Stimulated activated CD4-positive, alpha-beta T cell treated with anti-CD3 and anti-CD28 coated beads, TNF-alpha, amount 100 ng/mL, for 1 hour (primary cell): ENCODE results near the gene KCNH2.

Source experiments
- DNase-seq, 3 donors: peaks; one replicate each; pipeline ENCODE4 v3.0.0-alpha.2; 2020; ENCODE audit warnings: low read depth in 3 of 3, low spot score in 1 of 3

The KCNH2 gene

DNA sequence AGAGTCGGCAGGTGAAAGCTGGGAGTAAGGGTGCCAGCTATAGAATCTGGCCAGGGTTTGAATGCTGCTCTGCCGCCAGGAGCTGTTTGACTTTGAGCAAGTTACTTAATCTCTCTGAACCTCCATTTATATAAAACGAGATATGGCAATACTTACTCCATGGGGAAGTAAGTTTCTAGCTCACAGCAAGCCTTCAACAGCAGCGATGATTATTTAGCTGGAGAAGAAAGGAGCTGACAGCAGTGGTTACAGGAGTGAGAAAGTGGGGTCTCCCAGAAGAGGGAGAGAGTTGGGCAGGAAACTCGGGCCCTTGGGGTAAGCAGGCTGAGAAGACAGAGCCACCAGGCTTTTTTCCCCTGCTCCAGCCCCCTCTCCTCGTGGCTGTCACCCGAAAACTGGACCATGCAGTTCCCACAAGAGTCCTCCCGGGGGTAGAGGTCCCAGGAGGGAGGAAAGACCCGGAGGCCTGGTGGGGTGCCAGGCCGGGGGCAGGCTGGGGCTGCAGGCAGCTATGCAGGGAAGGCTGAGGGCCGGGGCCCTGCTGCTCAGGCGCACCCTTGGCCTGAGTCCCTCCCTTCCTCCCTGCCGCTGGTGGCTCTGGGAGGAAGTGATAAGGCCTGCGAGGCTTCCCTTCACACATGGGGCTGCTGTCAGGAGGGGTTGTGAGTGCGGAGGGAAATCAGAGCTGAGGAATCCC is 16.2 kb upstream of the KCNH2 start:
- no peak for DNase-seq

DNA sequence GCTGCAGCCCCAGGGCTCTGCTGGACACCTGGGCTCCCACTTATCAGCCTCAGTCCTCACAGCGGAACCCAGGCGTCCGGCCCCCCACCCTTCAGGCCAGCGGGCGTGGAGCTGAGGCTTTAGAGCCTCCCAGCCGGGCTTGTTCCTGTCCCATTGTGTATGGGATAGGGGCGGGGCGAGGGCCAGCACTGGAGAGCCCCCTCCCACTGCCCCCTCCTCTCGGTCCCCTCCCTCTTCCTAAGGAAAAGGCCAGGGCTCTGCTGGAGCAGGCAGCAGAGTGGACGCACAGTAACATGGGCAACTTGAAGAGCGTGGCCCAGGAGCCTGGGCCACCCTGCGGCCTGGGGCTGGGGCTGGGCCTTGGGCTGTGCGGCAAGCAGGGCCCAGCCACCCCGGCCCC is 15.4 kb upstream of the KCNH2 start:
- DNase-seq: no peak

DNA sequence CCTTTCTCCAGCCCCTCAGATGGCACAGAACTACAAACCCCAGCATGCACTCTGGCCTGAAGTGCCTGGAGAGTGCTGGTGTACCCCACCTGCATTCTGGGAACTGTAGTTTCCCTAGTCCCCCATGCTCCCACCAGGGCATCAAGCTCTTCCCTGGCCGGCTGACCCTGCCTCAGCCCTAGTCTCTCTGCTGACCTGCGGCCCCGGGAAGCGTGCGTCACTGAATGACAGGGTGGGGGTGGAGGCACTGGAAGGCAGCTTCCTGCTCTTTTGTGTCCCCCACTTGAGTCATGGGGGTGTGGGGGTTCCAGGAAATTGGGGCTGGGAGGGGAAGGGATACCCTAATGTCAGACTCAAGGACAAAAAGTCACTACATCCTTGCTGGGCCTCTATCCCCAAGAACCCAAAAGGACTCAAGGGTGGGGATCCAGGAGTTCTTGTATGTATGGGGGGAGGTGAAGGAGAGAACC is 14.7 kb upstream of the KCNH2 start:
- no peak for DNase-seq

DNA sequence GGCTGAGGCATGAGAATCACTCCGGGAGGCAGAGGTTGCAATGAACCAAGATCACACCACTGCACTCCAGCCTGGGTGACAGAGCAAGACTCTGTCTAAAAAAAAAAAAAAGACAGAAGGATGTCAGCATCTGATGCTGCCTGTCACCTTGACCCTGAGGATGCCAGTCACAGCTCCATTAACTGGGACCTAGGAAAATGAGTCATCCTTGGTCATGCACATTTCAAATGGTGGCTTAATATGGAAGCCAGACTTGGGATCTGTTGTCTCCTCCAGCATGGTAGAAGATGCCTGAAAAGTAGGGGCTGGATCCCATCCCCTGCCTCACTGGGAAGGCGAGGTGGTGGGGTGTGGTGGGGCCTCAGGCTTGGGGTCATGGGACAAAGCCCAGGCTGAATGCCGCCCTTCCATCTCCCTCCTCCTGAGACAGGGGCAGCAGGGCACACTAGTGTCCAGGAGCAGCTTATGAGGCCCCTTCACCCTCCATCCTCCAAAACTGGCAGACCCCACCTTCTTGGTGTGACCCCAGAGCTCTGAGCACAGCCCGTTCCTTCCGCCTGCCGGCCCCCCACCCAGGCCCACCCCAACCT is 14.0 kb upstream of the KCNH2 start:
- DNase-seq: no peak

DNA sequence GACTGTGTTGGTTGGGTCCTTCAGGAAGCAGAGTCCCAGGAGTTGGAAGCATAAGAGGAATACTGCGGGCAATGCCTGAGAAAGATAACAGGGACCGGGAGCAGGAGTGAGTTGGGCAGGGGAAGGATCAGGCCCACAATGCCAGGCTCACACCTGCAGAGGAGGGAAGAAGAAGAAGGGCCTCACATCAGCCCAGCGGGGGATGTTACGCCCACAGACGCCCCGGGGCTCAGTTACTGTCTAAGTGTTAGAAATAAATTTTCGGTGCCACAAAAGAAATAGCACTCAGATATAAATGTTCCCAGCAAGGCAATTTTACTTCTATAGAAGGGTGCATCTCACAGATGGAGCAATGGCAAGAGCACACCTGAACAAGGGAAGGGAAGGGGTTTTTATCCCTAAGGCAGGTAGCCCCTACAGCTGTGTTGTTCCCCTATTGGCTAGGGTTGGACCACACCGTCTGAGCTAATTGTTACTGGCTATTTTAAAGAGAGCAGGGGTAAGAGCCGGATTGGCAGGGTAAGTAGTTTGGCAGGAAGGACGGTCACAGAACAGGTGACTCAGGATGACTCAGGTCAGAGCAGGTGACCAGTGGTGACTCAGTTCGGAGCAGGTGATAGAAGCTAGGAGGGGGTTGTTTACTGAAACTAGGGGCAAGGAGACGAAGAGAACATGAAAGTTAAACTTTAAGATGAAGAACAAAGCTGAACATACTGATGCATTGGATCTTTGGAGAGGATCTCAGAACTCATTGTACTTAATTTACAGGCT is 12.5 kb upstream of the KCNH2 start, which contains the start of gene NOS3:
Gene NOS3 (plus strand): TSS at position 602 of the 771 bp plus-strand sequence. CDS start 2,787 bp downstream, outside the sequence.
- no peak for DNase-seq

DNA sequence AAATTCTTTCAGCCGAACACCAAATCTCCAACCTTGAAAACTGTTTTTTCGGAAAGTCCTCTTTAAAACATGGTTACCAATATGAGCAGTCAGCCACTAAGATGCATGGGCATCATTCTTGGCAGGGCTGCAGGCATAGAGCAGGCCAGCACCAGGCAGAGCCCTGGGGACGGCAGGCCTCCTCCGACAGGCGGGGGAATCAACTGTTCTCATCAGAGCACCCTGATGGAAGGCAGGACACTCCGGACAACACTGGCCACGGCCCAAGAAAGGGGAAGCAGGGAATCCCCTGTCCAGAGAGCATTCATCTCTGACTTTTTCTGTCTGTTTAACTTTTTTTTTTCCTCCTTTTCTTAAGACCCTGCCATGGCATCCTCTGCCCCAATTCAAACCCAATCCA is 11.3 kb upstream of the KCNH2 start:
- DNase-seq: no peak

DNA sequence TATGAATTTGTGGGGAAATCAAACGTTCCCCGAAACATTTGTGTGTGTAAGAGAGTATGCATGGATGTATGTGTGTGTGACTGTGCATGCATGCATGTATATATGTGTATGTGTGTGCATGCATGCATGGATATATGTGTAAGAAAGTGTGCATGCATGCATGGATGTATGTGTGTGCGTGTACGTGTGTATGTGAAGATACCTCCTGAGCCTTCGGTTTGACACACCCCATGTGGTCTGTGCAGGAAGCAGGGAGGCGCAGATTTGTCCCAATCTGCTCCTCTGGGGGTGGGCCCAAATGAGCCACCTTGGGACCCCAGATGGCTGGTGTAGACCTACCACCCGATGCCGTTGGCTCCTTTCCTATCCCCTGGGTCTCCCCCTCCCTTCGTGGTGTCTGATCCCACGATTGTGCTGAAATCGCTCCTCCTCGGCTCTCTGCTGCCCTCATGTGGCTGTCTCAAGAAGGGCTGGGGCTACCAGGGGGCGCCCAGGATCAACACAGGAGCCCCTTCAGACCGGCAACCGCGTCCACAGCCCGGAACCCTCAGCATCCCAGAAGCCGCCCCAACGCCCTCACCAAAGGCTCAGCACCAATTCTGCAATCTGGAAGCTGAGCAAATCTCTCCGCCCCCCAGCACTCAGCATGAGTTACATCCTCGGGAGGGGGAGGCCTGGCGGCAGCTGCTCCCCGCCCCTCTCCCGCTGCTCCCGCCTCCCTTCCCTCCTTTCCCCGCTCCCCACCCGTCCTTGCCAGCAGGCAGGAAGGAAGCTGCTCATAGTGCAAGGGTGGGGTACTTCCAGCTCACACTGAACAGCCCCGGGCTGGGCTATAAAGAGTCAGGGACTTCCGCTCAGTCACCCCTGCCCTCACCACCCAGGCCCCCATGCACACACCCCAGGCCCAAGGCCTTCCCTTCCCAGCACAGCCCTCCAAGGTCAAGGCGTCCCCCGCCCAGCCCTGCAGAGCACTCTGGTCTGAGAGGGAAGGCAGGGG is 10.4 kb upstream of the KCNH2 start:
- peak in 2 of 3 donors; percentile 27 to 60 for DNase-seq

DNA sequence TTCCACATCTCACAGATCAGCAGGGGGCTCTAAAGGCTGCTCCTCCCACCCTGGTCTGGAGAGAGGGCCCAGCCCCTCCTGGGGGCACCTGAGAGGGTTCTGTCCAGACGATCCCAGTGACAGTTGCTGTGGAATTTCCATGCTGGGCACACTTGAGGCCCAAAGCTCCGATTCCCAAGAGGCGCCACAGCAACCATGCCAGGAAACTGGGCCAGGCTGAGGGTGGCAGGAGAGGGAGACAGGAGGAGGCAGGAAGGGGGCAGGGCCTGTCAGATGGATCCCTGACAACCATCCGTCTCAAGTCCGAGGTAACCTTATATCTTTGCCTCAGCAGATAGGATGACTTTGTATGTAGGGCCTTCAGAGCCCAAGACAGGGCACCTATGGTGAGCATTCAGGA is 8.4 kb upstream of the KCNH2 start:
- no peak for DNase-seq

DNA sequence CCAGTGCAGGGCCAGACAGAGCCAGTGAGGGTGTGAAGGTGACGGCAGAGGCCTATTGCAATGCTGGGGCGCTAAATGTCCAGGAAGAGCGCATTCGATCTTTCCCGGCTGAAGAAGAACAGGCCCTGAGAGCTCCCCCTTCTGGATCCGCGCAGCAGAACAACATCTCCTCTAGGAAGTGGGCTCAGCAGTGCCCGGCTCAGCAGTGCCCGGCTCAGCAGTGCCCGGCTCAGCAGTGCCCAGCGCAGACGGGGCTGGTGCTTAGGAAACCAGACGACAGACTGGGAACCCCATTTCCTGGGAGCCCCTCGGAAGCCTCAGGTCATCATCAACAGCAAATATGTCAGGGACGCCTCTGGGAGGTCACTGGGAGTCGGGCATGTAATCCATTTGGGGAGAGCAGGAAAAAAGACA is 8.0 kb upstream of the KCNH2 start:
- peak in 1 of 3 donors; percentile 51 for DNase-seq

DNA sequence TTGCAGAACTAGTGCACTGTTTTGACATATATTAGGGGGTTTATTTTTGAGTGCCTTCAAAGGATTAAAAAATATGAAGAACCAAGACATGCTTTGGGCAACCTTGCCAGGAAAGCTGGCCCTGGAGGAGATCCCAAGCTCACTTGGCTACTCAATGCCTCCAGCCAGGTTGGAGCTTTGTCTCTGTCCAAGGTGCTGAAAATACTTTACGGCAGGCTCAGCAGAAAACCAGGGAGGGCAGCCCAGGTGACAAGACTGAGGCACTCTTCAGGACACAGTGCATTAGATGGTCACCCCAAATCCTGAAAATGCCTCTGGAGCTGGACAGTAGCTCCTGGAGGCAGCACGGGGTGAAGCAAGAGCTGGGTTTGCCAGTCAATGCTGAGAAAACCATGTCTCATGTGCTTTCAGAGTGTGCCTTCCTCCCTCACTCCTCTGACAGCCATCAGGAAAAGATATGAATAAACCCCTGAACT is 5.8 kb upstream of the KCNH2 start:
- no peak for DNase-seq

DNA sequence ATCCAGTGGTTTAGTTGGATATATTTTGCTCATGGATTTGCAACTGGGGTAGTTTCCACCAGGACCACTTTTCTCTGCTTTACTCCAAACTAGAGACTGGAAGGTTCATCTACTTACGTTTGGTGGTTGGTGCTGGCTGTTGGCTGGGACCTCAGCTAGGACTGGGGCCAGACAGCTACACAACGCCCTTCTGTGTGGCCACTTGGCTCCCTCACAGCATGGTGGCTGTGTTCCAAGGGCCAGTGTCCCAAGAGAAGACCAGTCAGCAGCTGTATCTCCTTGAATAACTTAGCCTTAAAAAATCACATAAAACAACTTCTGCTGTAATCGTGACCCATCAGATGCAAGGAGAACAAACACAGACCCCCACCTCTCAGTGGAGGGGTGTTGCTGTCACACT is 4.2 kb upstream of the KCNH2 start:
- no peak for DNase-seq

DNA sequence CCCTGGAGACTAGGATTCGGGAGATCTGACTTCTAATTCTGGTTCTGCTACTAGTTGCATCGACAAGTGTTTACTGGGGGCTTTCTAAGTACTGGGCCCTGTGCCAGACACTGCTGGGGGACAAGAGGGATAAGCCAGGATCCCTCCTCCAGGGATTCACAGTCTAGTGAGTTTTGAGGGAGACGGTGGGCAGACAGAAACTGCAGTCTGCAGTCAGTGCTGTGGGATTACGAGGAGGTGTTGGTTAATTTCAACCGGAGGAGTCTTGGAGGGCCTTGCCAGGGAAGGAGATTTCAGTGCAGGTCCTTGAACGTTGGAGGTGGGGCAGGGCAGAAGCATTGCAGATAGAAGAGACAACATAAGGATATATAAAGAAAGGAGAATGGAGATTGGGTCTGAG is 3.5 kb upstream of the KCNH2 start:
- DNase-seq: no peak

DNA sequence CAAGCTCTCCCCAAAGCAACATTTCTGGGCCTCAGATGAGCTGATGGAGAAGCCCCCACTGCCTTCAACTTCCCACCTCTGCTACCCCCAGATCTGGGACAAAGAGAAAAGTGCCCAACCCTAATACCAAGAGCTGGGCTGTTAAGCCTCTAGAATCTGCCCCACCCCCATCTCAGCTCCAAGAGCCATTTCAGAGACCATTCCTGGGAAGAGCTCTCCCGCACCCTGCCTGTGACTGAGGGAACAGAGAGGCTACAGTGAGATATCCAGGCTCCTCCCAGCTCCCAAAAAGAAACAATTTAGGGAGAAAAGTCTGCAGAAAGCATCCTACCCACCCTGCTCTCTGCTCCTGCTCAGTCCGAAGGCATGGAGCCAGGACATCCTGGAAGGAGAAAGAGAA is 2.5 kb upstream of the KCNH2 start:
- no peak for DNase-seq

DNA sequence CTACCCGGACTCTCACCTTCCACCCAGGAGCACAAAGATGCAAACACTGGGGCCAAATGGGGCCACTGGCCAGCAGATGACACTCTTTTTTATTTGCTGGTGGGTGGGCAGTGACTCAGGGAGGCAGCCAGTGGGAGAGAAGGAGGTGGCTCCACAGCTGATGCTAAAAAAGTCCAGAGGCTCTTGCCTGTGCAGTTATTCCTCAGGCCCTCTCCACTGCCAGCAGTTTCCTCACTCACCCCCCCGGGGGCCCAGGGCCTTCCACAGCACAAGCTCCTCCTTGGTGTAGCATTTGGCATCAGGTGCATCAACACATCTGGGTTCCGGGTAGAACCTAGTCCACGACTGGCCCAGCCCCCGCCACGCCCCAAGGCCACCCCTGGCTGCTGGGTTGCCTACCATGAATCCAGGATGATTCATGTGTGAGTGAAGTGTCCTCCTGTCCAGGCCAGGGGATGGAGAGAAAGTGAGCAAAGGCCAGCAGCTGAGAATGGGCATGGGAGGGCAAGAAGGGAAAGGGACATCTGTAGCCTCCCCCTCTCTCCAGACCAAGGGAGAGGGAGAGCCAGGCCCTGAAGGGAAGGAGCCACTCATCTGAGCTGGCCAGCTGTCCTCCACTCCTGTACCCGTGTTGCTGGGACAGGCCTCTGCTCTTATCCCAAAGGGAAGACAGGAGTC is 1.7 kb upstream of the KCNH2 start:
- DNase-seq: no peak

DNA sequence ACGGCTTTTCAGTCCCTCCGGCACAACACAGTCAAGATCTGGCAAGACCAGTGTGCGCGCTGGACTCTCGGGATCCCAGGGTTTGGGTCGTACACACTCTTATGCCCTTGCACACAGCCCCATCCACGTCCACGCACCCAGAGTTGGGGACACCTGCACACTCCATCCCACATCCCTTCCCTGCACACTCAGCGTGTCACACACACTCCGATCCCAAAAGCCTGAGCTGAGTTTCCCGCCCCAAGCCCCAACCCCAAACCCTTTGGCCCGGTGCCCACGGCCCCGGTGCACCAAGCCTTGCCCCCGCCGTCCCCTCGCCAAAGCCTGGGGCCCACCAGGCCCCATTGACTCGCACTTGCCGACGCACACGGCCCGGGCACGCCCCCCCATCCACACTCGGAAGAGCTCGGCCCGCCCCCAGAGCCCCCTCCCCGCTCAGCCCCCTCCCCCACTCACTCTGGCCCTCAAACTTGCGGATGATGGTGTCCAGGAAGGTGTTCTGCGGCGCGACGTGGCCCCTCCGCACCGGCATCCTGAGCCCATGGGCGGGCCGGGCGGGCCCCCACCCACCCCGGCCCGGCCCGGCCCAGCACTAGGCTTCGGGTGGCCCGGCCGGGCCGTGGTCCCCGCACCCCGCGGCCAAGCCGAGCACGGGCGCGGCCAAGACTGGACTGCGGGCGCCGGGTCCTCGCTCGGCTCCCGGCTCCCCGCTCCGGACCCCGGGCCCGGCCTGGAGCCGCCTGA is 567 bp downstream of the KCNH2 start:
- no peak for DNase-seq

DNA sequence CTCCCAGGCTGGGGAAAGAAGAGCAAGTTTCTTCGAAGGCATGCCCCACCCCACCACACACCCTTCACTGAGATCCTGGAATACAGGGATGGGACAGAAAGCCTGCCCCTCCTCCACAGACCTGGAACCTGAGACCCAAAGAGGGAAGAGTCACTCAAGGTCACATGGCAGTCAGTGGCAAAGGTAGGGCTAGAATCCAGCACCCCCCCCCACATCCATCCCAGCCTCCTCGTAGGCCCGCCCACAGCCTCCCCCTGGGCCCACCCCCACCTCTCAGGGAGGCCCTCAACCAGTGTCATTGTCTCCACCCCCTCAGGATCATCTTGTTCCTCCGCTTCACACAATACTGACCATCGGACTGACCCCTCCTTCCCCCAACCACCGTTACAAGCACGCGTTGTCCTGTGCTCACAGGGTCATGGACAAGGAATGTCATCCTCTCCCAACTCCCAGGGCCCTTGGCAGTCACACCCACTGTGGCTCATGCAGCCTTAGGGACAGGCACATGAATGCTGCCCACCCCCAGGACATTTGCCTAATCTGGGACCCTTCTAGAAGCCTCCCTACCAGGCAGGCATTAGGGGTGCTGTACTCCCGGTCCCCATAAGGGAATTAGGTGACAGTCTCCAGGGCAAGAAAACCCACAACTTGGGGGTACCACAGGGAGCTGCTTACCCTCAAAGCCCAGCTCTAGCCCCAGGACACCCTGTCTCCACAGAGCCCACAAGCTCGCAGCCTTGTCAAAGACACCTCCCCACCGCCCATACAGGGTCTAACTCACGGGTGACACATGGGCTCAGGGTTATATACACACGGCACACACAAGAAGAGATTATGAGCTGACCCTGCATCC is 1.4 kb downstream of the KCNH2 start:
- no peak for DNase-seq

DNA sequence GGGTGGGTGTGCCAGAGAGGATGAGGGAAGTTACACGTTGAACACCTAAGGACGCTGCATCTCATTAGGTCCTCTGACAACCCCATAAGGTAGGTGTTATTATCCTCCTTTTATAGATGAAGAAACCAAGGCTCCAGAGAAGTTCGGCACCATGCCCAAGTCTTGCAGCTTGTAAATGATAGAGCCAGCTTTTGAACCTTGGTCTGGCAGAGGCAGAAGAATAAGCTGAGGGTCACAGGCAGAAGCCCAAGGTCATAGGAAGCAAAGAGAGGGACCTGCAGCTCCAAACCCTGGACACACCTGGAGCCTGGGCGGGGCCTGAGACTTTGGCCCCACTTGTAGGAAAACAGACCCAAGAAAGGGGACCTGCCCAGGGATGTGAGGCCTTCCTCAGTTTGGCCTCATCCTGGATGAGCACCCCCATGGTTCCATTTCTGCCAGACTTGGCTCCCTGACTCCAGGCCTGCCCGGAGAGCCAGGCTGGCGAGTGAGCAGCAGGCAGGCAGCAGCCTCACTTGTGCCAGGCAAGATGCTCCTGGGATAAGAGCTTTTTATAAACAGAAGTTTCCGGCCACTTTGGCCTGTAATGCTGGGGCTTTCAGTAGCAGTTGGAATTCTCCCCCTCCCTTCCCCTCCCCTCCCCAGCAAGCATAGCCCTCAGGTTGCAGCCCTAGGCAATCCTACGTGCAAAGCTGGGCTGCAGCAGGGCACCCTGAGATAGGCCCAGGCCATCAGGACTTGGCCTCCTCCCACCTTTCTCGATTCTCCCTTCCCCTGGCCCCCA is 2.4 kb downstream of the KCNH2 start:
- DNase-seq: no peak
